Erythroblast (primary cell): ENCODE data around the gene SEC11A.

ENCODE experiments used
- GATA1 ChIP-seq: IDR thresholded peaks from 2 replicates; pipeline ENCODE4 v1.6.1; 2011; ENCODE audit warnings: low read depth, mild to moderate bottlenecking, control low read depth, low read length, moderate library complexity
- POLR2A ChIP-seq: IDR thresholded peaks from 2 replicates; pipeline ENCODE4 v1.6.1; 2011; ENCODE audit warnings: mild to moderate bottlenecking, low read length

- TF ChIP-seq POLR2A (no peak), GATA1 (no peak)
These were observed 30.6 kb downstream of the SEC11A start for GRCh38 chr15:84685304-84685703.
